CD4-positive, alpha-beta T cell treated with Interferon gamma for 1 hour (primary cell): ENCODE results near the gene IGHMBP2.
"Not testable (repeated sequence)": the region's sequence is repeated elsewhere in the genome, so short reads cannot be mapped to it uniquely, and the experiment has no call there.

Experiments used
- DNase-seq: peaks from one replicate; pipeline ENCODE4 v3.0.0-alpha.2; 2020

Gene IGHMBP2

DNA sequence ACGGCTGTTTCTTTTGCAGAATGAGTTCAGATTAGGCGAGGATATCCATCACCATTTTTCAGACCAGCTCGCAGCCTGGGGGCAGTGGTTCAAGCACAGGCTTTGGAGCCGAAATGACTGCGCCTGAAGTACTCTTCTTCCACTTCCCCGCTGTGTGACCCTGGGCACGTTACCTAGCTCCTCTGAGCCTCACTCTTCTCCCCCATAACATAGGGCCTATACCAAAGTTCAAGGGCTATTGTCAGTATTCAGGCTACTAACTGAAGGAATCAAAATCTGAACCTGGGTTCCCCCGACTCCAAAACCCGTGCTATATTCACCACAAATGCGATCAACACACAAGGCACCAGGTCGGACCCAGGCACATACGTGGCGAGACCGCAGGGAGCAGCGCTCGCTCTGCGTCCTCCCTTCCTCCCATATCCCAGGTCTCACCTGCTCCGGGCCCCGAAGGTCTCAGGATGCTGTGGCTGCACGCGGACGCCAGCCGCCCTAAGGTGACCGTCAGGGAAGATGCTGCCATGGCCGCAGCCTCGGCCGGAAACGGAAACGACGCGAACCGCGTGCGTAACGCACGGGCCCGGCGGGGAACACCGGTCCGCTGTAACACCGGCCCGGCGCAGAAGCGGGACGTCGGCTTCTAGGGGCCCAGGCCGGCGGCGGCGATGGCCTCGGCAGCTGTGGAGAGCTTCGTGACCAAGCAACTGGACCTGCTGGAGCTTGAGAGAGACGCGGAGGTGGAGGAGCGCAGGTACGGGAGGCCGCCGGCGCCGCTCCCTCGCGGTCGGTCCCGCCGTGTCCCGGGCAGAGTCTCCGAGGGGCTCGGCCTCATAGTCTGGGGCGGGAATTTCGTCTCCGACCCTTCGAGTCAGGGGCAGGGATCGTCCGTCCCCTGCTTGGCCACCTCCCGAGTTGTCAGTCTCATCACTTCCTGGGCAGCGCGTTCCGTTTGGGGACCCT is at the start of gene IGHMBP2, which contains the start of gene MRPL21:
Gene IGHMBP2, plus strand, starts transcription at position 604 of the 960 bp plus-strand sequence. Its CDS starts 62 bp downstream, at position 666.
Gene MRPL21, minus strand, starts transcription at position 545 of the 960 bp plus-strand sequence. Its CDS starts 22 bp downstream, at position 523.
- peak; percentile 78 for DNase-seq

DNA sequence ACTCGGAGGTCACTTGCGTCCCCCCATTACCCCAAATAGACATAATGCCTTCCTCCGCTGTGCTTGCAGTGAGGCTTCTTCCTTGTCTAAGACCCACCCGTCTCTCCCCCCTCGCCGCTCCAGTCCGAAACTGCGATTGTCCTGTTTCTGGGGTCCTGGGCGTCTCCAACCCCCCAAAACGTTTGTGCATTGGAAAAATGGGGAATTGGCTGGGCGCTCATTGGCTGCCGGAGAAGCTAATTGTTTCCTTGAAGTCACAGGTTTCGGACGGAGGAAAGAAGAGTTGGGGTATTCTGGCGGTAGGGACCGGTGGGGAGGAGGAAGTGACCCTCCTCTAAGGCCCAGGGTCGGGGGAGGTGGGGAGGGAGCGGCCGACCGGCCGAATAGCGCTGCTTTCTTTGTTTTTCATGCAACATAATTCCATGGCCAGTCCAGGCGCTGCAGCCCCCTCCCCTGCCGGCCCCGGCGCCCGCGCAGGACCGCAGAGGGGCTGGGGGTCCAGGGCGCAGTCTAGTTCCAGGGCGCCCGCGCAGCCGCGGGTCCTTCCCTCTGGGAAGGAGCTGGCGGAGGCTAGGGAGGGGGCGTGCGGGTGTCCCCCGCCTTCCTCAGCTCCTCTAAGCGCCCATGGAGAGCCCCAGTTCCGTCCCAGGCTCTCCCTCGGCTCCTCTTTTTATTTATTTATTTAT is 49.3 kb upstream of the IGHMBP2 start:
- DNase-seq, result no peak

DNA sequence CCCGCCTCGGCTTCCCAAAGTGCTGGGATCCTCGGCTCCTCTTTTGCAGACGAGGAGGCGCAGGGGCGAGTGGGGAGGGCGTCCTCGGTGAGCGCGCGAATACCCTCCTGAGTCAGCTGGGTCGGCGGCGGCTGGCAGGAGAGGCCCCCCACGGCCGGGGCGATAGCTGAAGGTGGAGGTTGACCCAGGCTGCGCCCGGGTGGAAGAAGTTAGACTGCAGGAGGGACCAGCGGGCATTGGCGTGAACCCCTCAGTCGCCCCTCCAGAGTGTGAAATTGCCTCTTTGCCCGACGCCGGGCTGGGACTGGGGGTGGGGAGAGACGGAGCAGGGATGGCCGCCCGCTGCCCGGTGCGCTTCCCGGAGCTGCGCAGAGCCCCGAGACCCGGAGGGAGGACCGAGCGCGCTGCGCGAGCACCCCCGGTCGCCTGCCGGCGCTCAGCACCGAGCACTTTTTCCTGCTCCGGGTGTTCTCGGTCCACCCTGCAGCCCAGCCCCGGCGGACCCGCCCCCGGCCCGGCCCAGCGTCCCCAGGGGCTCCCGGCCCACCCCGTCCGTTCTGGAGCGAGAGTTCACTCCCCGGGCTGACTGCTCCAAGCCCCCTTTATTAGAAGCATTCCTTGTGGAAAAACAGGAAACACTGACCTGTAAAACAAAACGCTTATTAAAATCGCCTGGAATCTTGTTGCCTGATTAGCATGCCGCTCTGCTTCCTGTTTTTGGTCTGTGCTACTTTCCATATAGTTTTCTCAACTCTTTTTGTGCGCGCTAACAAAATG is 48.3 kb upstream of the IGHMBP2 start:
- DNase-seq, result peak; percentile 34

DNA sequence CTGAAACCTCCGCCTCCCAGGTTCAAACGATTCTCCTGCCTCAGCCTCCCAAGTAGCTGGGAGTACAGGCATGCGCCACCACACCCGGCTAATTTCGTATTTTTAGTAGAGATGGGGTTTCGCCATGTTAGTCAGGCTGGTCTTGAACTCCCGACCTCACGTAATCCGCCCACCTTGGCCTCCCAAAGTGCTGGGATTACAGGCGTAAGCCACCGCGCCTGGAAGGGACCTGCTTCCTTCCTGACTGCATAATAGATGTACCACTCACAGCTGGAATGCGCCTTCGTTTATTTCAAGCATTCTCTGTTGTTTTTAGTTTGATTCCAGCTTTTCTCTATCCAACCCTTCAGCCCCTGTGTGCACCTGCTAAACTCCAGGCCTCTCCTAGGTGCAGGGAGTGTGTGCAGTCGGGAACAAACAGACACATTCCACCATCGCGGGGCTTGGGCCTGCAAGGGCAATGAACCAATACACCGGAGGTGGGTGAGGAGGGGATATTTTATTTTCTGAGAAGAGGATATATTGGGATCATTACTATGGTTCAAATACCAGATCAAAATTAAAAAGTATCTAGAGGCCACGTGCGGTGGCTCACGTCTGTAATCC is 47.2 kb upstream of the IGHMBP2 start:
- DNase-seq, result not testable (repeated sequence)

DNA sequence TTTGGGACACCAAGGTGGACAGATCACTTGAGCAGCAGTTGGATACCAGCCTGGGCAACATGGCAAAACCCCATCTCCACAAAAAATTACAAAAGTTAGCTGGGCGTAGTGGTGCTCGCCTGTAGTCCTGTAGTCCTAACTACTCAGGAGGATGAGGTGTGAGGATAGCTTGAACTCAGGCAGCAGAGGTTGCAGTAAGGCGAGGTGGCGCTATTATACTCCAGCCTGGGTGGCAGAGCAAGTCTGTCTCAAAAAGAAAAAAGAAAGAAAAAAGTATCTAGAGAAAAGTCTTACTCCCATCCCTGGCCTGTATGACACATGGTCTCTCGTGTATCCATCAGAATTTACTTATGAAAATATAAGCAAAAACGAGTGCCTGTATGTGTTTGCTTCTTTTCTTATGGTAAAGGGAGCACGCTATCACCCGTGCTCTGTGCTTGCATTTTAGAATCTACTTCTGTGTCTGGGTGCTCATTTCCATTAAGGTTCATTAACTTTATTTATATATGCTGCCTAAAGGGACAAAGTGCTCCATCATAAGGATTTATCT is 46.6 kb upstream of the IGHMBP2 start:
- DNase-seq, result no peak

DNA sequence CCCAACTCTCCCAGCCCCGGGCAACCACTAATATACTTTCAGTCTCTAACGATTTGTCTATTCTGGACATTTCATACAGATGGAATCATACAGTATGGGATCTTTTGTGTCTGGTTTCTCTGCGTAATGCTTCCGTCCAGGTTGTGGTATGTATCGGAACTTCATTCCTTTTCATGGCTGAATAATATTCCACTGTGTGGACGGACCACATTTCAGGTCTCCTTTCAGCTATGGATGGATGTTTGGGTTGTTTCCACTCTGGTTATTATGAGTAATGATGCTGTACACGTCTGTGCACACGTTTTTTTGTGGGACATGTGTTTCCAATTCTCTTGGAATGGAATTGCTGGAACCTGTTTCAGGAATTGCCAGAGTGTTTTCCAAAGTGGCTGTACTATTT is 44.6 kb upstream of the IGHMBP2 start:
- no peak for DNase-seq

DNA sequence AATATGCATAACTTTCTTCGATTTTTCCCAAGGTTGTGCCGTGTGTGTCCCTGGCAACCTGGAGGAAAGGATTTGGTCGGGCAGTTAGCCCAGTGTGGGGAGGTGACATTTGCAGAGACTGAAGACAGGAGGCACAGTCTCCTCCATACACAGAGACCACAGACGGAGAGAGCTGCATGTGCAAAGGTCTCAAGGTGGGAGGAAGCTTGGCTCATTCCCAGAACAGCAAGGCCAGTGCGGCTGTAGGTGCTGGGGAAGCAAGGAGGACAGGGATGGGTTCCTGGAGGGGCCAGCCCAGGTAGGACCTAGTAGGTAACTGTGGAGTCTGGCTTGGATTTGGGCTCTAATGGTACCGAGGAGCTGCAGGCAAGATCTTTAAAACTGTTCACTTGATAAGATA is 41.3 kb upstream of the IGHMBP2 start:
- no peak for DNase-seq

DNA sequence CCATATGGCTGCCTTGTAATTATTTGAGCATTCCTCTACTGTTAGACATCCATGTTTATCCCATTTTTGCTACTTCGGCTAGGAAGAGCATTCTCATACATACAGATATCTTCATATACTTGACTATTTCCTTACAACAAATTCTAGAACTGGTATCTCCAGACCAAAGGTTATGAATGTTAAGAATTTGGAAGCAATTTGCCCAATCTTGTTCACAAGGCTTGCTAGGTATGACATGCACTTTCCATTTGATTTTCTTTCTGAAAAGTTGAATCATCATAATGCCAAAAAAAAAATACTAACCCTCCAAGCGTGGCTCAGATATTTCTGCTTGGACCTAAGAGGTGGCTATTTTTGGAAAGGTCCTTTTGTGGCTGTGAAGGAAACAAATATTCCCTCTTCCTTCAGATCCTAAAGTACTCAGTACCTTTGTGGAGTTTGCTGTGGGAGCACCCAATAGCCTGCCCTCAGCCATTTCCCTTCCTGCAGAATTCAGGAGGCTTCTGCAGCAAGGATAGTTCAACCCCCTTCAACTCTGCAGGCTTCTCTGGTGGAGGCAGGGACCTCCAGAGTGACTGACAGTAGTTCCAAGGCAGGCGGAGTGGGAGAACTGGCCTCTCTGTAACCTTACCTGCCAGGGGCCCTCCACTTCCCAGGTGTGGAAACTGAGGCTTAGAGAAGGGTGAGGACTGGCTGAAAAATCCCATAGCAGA is 40.0 kb upstream of the IGHMBP2 start:
- DNase-seq, result no peak

DNA sequence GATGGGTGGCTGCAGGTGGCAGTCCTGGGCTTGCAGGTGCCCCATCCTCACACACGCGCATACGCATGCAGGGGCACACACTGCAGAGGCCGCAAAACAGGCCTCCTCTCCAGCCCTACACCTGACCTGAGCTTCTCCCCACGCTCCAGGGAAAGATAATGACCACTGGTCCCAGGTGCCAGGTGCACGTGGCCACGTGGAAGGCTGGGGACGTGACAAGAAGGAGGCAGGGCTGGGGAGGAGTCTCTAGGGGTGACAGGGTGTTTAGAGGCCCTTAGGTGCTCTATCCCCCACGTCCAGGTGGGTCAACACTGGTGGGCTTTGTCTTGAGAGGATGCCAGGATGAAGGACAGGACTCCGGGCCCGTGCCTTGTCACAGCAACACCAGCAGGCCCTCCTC is 38.5 kb upstream of the IGHMBP2 start:
- DNase-seq, result no peak

DNA sequence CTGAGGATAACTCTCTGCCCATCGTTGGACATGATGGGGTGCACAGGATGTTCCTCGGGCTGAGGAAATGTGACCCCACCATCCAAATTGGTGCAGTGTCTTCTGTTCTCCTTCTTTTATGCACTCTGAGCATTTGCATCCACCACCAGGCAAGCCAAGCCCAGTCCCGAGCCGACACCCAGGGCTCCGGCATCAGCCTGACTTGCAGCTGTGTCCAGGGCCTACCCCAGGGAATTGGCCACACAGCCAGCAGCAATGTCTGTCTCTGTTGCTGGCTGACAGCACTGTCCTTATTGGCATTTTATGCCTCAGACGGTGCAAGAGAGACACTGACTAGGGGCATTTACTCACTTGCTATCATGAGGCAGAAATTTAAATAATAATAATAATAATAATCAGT is 36.6 kb upstream of the IGHMBP2 start:
- no peak for DNase-seq

DNA sequence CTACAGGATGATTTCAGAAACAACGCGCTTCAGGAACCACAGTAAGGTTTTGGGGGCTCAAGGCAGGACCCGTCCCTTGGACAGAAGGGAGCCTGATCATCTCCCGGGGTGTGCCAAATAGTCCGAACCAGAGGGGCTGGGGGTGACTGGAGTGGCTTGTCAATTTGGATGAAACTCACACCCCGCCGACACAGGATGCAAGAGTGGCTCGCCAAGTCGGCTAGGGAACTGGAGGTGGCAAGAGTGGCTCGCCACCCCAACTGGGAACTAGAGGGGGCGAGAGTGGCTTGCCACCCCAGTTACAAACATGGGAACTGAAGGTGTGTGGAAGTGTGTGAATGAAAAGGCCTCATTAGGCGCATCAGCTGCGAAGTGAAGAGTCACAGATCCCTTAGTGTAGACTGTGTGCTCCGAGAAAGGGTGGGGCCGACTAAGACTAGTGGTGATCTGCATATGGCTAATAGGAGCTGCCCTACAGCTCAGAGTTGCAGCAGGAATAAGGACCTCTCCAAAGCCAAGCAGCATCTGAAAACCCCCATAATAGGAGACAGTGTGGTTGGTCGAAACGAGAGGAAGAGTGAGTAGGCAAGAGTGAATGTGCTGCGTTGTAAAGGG is 35.4 kb upstream of the IGHMBP2 start:
- no peak for DNase-seq

DNA sequence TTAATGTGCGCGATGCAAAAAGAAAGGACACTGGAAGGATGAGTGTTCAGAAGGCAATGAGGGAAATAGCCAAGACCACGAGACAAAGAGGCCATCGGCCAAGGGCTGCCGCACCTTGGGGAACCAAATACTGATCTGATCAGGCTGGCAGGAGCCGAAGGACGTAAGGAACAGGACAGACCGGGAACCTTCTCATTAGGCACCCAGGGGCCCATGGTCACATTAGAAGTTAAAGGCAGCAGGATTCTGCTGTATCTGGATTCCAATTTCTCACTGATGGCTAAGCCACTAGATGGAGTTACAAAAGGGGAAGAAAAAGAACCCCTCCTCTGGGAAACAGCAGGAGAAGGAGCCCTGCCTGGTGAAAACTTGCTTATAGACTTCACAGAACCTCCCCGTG is 33.2 kb upstream of the IGHMBP2 start:
- DNase-seq, result no peak

DNA sequence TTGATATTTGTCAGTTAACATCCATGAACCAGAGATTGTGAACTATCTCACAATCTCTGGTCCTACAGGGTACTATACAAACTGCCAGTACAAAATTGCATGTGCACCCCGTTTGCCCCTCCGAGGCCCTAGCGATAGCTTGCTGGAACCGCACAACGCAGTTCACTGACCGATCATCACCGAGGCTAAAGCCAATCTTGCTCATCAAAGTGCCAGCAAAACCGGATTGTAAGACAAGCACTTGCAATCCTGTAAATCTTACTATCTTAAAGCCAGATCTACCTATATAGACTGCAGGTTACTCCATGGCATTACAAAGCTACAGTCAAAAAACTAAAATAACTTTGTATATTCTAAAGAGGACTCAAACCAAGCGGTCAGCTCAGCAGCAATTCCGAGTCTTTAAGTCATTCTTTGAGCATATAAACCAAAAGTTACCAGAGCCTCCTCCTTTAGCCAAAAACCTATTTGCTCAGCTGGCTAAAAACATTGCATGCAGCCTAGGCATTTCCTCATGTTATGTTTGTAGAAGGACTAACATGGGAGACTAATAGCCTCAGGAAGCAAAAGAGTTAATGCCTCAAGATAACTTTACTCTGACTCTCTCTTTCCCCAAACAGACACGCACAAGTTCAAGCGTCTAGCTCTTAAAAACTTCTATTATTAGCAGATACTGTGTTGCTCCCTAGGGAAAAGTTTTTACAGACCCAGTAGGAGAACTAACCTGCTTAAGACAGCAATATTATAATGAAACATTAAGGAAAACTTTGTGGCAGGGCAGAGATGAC is 31.3 kb upstream of the IGHMBP2 start:
- no peak for DNase-seq

DNA sequence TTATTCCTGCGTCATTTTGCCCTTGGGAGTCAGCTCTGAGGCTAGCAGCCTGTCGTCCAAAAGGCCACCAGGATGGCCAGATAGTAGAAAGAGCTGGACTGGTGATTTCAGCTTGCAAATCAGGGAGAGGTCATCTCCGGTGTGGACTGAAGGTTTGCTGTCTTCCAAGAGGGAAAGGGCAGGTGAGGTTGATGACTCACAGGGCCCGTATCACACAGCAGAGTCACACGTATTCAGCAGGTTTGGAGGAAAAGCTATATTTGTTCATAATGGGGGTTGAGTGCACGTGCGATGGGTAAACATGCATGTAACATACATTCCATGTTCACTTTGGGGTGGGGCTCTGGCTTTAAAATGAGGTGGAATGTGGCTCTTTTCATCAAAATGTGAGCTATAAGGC is 25.7 kb upstream of the IGHMBP2 start:
- DNase-seq, result no peak

DNA sequence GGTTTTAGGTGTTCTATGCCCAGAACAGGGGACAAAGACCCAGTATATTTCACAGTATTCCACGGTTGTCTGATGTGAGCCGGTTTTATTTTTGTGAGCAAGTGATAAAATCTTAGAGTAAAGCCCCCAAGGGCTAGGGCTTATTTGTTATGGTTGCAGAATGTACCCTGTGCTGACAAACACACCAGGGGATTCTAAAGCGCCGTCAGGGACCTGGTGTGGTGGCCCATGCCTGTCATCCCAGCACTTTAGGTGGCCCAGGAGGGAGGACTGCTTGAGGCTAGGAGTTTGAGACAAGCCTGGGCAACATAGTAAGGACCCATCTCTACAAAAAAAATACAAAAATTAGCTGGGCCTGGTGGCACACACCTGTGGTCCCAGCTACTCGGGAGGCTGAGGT is 22.8 kb upstream of the IGHMBP2 start:
- no peak for DNase-seq

DNA sequence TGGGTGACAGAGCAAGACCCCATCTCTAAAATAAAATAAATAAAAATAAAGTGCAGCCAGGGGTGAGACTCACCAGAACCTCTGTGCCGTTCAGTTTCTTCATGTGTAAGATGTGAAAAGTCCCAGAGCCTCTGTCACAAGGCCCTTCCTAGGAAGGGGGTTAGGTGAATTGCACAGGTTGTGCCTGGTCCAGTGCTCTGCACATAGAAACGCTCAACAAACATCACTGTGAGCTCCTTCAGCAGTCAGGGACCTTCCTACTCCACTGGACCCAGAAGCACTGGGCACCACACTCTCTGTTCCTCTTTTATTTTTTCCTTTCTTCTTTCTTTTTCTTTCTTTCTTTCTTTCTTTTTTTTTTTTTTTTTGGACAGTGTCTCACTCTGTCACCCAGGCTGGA is 22.4 kb upstream of the IGHMBP2 start:
- DNase-seq, result no peak

DNA sequence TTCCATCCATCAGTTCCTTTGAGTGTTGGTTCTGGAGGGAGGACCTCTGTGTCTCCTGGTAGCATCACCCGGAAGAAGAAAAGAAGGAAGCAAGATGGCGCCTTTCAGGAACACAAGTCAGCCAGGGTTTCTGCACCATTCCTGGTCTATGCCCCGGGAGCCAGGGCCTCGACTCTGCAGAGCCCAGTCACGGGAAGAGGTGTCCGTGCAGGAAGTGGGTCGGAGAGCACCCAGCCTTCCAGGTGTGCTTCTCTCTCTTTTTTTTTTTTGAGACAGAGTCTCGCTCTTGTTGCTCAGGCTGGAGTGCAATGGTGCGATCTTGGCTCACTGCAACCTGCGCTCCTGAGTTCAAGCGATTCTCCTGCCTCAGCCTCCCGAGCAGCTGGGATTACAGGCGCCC is 21.3 kb upstream of the IGHMBP2 start:
- DNase-seq, result no peak

DNA sequence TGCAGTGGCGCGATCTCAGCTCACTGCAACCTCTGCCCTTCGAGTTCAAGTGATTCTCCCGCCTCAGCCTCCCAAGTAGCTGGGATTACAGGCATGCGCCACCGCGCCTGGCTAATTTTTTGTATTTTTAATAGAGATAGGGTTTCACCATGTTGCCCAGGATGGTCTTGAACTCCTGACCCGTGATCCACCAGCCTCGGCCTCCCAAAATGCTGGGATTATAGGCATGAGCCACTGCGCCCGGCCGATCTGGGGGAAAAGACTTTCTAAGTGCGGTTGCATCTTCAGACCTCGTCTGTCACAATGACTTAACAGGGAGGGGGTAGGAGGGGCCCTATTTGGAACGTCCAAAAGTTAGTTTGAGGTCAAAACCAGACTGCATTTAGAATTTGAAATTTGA is 18.9 kb upstream of the IGHMBP2 start:
- DNase-seq, result not testable (repeated sequence)

DNA sequence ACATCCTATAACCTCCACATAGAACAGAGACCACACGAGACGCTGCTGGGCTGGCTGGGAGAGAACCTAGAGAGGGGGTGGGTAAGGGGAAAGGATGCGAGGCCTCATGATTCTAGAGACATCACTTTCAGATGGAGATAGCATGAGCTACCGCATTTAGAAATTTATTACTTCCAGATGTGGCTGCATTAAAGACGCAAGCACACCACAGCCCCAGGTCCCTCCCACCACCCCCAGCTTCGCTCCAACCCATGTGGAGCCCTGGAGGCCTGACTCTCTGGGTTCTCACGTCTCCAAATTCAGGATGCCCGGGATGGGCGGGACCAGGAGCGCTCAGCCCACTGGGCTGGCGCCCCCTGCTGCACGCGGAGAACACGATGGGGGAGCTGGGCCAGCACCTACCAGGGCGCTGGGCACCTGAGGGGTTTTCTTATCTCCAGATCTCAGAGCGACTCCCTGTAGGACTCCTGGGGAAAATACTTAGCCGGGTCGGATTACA is 13.7 kb upstream of the IGHMBP2 start:
- DNase-seq, result no peak
